Nephron (organoid): ENCODE data around the gene UGGT1.

ENCODE experiments used
- H3K27ac Mint-ChIP-seq, 3 experiments: 2 replicates each; pipeline ENCODE4 v1.8.0; 2020; ENCODE audit warnings: mixed read lengths in 3 of 3, mild to moderate bottlenecking in 2 of 3, moderate library complexity in 1 of 3
- H3K27me3 Mint-ChIP-seq: 2 replicates; pipeline ENCODE4 v1.8.0; 2021; ENCODE audit warnings: low read depth, mild to moderate bottlenecking, moderate library complexity, mixed read lengths
- H3K36me3 Mint-ChIP-seq: 2 replicates; pipeline ENCODE4 v1.8.0; 2020; ENCODE audit warnings: low read depth, mixed read lengths
- H3K4me1 Mint-ChIP-seq: 2 replicates; pipeline ENCODE4 v1.8.0; 2020; ENCODE audit warnings: mixed read lengths
- H3K4me3 Mint-ChIP-seq, 3 experiments: 2 replicates each; pipeline ENCODE4 v1.8.0; 2020; ENCODE audit warnings: mild to moderate bottlenecking in 3 of 3, mixed read lengths in 3 of 3, moderate library complexity in 2 of 3
- H3K9me3 Mint-ChIP-seq: 2 replicates; pipeline ENCODE4 v1.8.0; 2020; ENCODE audit warnings: mixed read lengths
- CTCF ChIP-seq, 3 experiments: fragments of 200-600 bp; sonication (generic); IDR thresholded peaks; one replicate each; pipeline ENCODE4 v1.5.0; 2021; ENCODE audit warnings: antibody characterized with exemption in 3 of 3; ENCODE audit not compliant: unreplicated experiment in 3 of 3

Gene UGGT1

GRCh38 chr2:128090945-128091725, at the start of gene UGGT1:
UGGT1 (plus strand) TSS chr2:128091200; CDS start chr2:128091358, 158 bp downstream.
- H3K27ac Mint-ChIP-seq = peak within 1 kb of the TSS; percentile 89 to 98 (median 97)
- TF ChIP-seq CTCF (IDR thresholded peaks at IDR 0.05; ENCODE audit: unreplicated experiment in 3 of 3) = no peak
- H3K27me3 Mint-ChIP-seq = no peaks in the 10 kb centered on the region
- no peaks in the 10 kb centered on the region for H3K9me3 Mint-ChIP-seq
- peak within 1 kb of the TSS; percentile 92 to 99 (median 96) for H3K4me3 Mint-ChIP-seq
- no peaks in the 10 kb centered on the region for H3K36me3 Mint-ChIP-seq
- peaks cover 29% of the 10 kb centered on the region for H3K4me1 Mint-ChIP-seq

- Mint-ChIP-seq H3K4me1 (no peaks in the 10 kb centered on the region), H3K27ac (no peak overlapping the region), H3K4me3 (no peak overlapping the region), H3K9me3 (peaks cover 37% of the 10 kb centered on the region), H3K27me3 (peaks cover 16% of the 10 kb centered on the region), H3K36me3 (no peaks in the 10 kb centered on the region)
- TF ChIP-seq CTCF (IDR thresholded peaks at IDR 0.05; ENCODE audit: unreplicated experiment in 3 of 3) = no peak
Observed at GRCh38 chr2:128041561-128041960, 49.4 kb upstream of the UGGT1 start.

GRCh38 chr2:128043041-128043440, 48.0 kb upstream of the UGGT1 start:
- no peak overlapping the region for H3K4me3 Mint-ChIP-seq
- H3K27ac Mint-ChIP-seq = no peak overlapping the region
- H3K9me3 Mint-ChIP-seq = peaks cover 34% of the 10 kb centered on the region
- TF ChIP-seq CTCF (IDR thresholded peaks at IDR 0.05; ENCODE audit: unreplicated experiment in 3 of 3) = no peak
- no peaks in the 10 kb centered on the region for H3K4me1 Mint-ChIP-seq
- H3K27me3 Mint-ChIP-seq = peaks cover 17% of the 10 kb centered on the region
- no peaks in the 10 kb centered on the region for H3K36me3 Mint-ChIP-seq

GRCh38 chr2:128053331-128053730, 37.7 kb upstream of the UGGT1 start:
- no peaks in the 10 kb centered on the region for H3K36me3 Mint-ChIP-seq
- peaks cover 17% of the 10 kb centered on the region for H3K9me3 Mint-ChIP-seq
- no peak overlapping the region for H3K27ac Mint-ChIP-seq
- peaks cover 5% of the 10 kb centered on the region for H3K27me3 Mint-ChIP-seq
- H3K4me3 Mint-ChIP-seq = no peak overlapping the region
- H3K4me1 Mint-ChIP-seq = no peaks in the 10 kb centered on the region
- no peak for TF ChIP-seq CTCF (IDR thresholded peaks at IDR 0.05; ENCODE audit: unreplicated experiment in 3 of 3)

- Mint-ChIP-seq H3K27me3 (peaks cover 5% of the 10 kb centered on the region), H3K9me3 (peaks cover 14% of the 10 kb centered on the region), H3K36me3 (no peaks in the 10 kb centered on the region), H3K27ac (no peak overlapping the region), H3K4me1 (no peaks in the 10 kb centered on the region), H3K4me3 (no peak overlapping the region)
- no peak for TF ChIP-seq CTCF (IDR thresholded peaks at IDR 0.05; ENCODE audit: unreplicated experiment in 3 of 3)
Observed at GRCh38 chr2:128054104-128054885, 36.7 kb upstream of the UGGT1 start.
